Iris pigment epithelial cell (primary cell): Measurements from ENCODE around the gene SLC41A3.
"Not testable (repeated sequence)": the region's sequence is repeated elsewhere in the genome, so short reads cannot be mapped to it uniquely, and the experiment has no call there.

Experiments used
- DNase-seq: peaks from one replicate; pipeline ENCODE4 v3.0.0-alpha.2; 2011; ENCODE audit warnings: low read depth

Gene SLC41A3

GRCh38 chr3:125957020-125957419 is 126.9 kb downstream of the SLC41A3 start:
- DNase-seq: not testable (repeated sequence)
